Suprapubic skin (tissue), 4 donors: Measurements from ENCODE around the gene GRIP2. TPM values are rescaled to one million over a fixed set of nuclear protein-coding genes. Genes with fewer than 3 reads are reported as not detected.

ENCODE experiments used
- DNase-seq, 2 donors: peaks; one replicate each; pipeline ENCODE4 v3.0.0-alpha.2; 2019; ENCODE audit warnings: low spot score in 2 of 2
- H3K27ac ChIP-seq: fragments of 200-600 bp; sonication (generic); one replicate; pipeline ENCODE4 v1.5.1; 2019
- H3K27me3 ChIP-seq: fragments of 200-600 bp; sonication (generic); one replicate; pipeline ENCODE4 v1.5.1; 2019
- H3K36me3 ChIP-seq: fragments of 200-600 bp; sonication (generic); one replicate; pipeline ENCODE4 v1.5.1; 2019
- H3K4me1 ChIP-seq: fragments of 200-600 bp; sonication (generic); one replicate; pipeline ENCODE4 v1.5.1; 2019
- H3K4me3 ChIP-seq: fragments of 200-600 bp; sonication (generic); one replicate; pipeline ENCODE4 v1.5.1; 2019; ENCODE audit warnings: mild to moderate bottlenecking
- H3K9me3 ChIP-seq: fragments of 200-600 bp; sonication (generic); one replicate; pipeline ENCODE4 v1.5.1; 2019
- CTCF ChIP-seq, 2 donors: fragments of 200-600 bp in 1 of 2; fragments of 450-650 bp in 1 of 2; sonication (generic) in 1 of 2; IDR thresholded peaks; one replicate each; pipeline ENCODE4 v1.5.1; 2016 to 2019; ENCODE audit warnings: antibody characterized with exemption in 2 of 2, mild to moderate bottlenecking in 1 of 2, moderate library complexity in 1 of 2
- EP300 ChIP-seq: sonication (generic); formaldehyde crosslinking; IDR thresholded peaks from one replicate; pipeline ENCODE4 v1.6.1; 2017; ENCODE audit warnings: antibody characterized with exemption
- POLR2A ChIP-seq, 2 donors: fragments of 450-650 bp; IDR thresholded peaks; one replicate each; pipeline ENCODE4 v1.6.1; 2017; ENCODE audit warnings: antibody characterized with exemption in 2 of 2, mild to moderate bottlenecking in 2 of 2, moderate library complexity in 2 of 2
- POLR2AphosphoS5 ChIP-seq, 3 donors: sonication (generic); formaldehyde crosslinking; IDR thresholded peaks; one replicate each; pipeline ENCODE4 v1.6.1; 2017; ENCODE audit warnings: antibody characterized with exemption in 3 of 3
- WGBS: methylation state at CpG from one replicate; pipeline ENCODE4 v1.1.5; 2018; 5-methylcytosine and 5-hydroxymethylcytosine counted together
- total RNA-seq, 4 donors: library from RNA; depleted of rRNA; stranded (reverse); fragments of >200 nt; gene quantifications; one replicate each; pipeline ENCODE4 v1.1.0, GENCODE V29; 2016

The GRIP2 gene
- total RNA-seq, 4 donors from 2014 or later: 0.65 to 5.8 (median 3.0) TPM

GRCh38 chr3:14486460-14486859 is 53.7 kb downstream of the GRIP2 start:
- H3K9me3 ChIP-seq: no peaks in the 10 kb centered on the region
- H3K36me3 ChIP-seq: peaks cover 59% of the 10 kb centered on the region

GRCh38 chr3:14485981-14486380 is 54.2 kb downstream of the GRIP2 start:
- no peak for TF ChIP-seq CTCF (IDR thresholded peaks at IDR 0.05)
- TF ChIP-seq POLR2A (IDR thresholded peaks at IDR 0.05): no peak
- no peak for TF ChIP-seq POLR2AphosphoS5 (IDR thresholded peaks at IDR 0.05)
- WGBS: 100% methylated on average over 3 of the region's 3 CpGs
- Histone ChIP-seq H3K27ac (no peak overlapping the region), H3K4me1 (peaks cover 12% of the 10 kb centered on the region), H3K4me3 (no peak overlapping the region), H3K9me3 (no peaks in the 10 kb centered on the region), H3K27me3 (no peaks in the 10 kb centered on the region), H3K36me3 (peaks cover 61% of the 10 kb centered on the region)
- no peak for DNase-seq

More at GRCh38 chr3:14486460-14486859, 53.7 kb downstream of the GRIP2 start:
- H3K4me3 ChIP-seq: no peak overlapping the region
- TF ChIP-seq POLR2A (IDR thresholded peaks at IDR 0.05) (no peak), POLR2AphosphoS5 (IDR thresholded peaks at IDR 0.05) (no peak), CTCF (IDR thresholded peaks at IDR 0.05) (no peak), EP300 (no peak)
- H3K4me1 ChIP-seq: peaks cover 12% of the 10 kb centered on the region
- H3K27ac ChIP-seq: no peak overlapping the region
- no peaks in the 10 kb centered on the region for H3K27me3 ChIP-seq
- no peak for DNase-seq
- WGBS: 88% methylated on average over 5 of the region's 5 CpGs

- Histone ChIP-seq H3K4me3 (no peak overlapping the region), H3K4me1 (peaks cover 9% of the 10 kb centered on the region)
Measured at GRCh38 chr3:14484741-14485140, 55.4 kb downstream of the GRIP2 start.

GRCh38 chr3:14483286-14483685 is 56.9 kb downstream of the GRIP2 start:
- DNase-seq: no peak
- WGBS: 100% methylated on average over 1 of the region's 1 CpG
- H3K4me3 ChIP-seq: no peak overlapping the region
- peaks cover 4% of the 10 kb centered on the region for H3K4me1 ChIP-seq
- H3K27ac ChIP-seq: no peak overlapping the region
- TF ChIP-seq POLR2A (IDR thresholded peaks at IDR 0.05): no peak
- no peak for TF ChIP-seq EP300
- TF ChIP-seq POLR2AphosphoS5 (IDR thresholded peaks at IDR 0.05): no peak
- TF ChIP-seq CTCF (IDR thresholded peaks at IDR 0.05): no peak
- no peaks in the 10 kb centered on the region for H3K9me3 ChIP-seq
- no peaks in the 10 kb centered on the region for H3K27me3 ChIP-seq
- peaks cover 80% of the 10 kb centered on the region for H3K36me3 ChIP-seq

More at GRCh38 chr3:14484741-14485140, 55.4 kb downstream of the GRIP2 start:
- Histone ChIP-seq H3K9me3 (no peaks in the 10 kb centered on the region), H3K27me3 (no peaks in the 10 kb centered on the region), H3K27ac (no peak overlapping the region), H3K36me3 (peaks cover 72% of the 10 kb centered on the region)
- 89% methylated on average over 17 of the region's 17 CpGs for WGBS
- TF ChIP-seq POLR2A (IDR thresholded peaks at IDR 0.05) (no peak), EP300 (no peak), POLR2AphosphoS5 (IDR thresholded peaks at IDR 0.05) (no peak), CTCF (IDR thresholded peaks at IDR 0.05) (no peak)
- no peak for DNase-seq

GRCh38 chr3:14482271-14482721 is 57.8 kb downstream of the GRIP2 start:
- Histone ChIP-seq H3K9me3 (no peaks in the 10 kb centered on the region), H3K36me3 (peaks cover 83% of the 10 kb centered on the region), H3K27ac (no peak overlapping the region), H3K27me3 (no peaks in the 10 kb centered on the region), H3K4me1 (no peaks in the 10 kb centered on the region), H3K4me3 (no peak overlapping the region)
- no peak for DNase-seq
- TF ChIP-seq EP300 (no peak), POLR2AphosphoS5 (IDR thresholded peaks at IDR 0.05) (no peak), POLR2A (IDR thresholded peaks at IDR 0.05) (no peak), CTCF (IDR thresholded peaks at IDR 0.05) (no peak)
- 58% methylated on average over 2 of the region's 2 CpGs for WGBS
